BE2C (cell line): ENCODE results near the gene LRP1.
A peak's percentile ranks its signal among the peaks of the same experiment; 100 is the strongest.

Experiments used
- DNase-seq: peaks from one replicate; pipeline ENCODE4 v3.0.0-alpha.2; 2020
- H3K27me3 ChIP-seq: fragments of 250-450 bp; sonication (Bioruptor Pico); 2 replicates; pipeline ENCODE4 v1.5.1; 2020; ENCODE audit warnings: mild to moderate bottlenecking
- H3K36me3 ChIP-seq: fragments of 250-450 bp; sonication (Bioruptor Pico); 2 replicates; pipeline ENCODE4 v1.5.1; 2020; ENCODE audit warnings: mild to moderate bottlenecking
- H3K4me1 ChIP-seq: fragments of 250-450 bp; sonication (Bioruptor Pico); 2 replicates; pipeline ENCODE4 v1.5.1; 2020
- H3K4me3 ChIP-seq: 2 replicates; pipeline ENCODE4 v1.5.1; 2011; ENCODE audit warnings: low read depth, low read length
- H3K9me3 ChIP-seq: fragments of 250-450 bp; sonication (Bioruptor Pico); 2 replicates; pipeline ENCODE4 v1.5.1; 2020
- TF ChIP-seq, protein P1 (sequence below): IDR thresholded peaks from 2 replicates; pipeline ENCODE4 v1.5.1; 2012; ENCODE audit warnings: mild to moderate bottlenecking, low read depth, low read length

LRP1 gene

DNA sequence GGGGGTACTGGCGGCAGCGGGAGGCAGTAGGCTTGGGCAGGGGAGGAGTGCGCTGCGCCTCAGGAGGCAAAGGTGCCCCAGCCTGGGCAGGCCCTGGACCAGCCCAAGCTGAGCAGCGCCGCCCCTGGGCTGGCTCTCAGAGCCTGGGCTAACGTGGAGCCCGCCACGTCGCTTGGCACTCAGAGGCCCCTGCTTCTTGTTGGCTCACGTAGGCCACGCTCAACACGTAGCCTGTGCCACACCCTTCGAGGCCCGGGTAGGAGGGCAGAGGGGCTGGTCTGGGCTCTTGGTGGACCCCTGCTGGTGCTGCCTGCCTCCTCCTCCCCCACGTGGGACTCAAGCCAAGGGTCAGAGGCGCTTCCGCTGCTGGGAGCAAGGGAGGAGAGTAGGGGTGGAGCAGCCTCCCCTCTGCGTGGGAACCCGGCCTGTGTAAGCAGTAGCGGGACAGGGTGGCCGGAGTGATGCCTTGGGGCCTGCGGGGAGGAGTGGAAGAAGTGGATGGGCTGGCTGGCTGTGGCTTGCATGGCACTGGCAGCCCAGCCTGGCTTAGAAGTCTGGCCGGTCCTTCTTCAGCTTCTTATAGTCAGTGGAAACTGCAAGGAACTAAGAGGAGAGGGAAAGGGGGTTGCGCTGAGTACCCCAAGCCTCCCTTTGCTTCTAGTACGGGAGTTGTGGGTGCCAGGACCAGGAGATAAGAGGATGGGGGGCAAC is 106.9 kb downstream of the LRP1 start:
- DNase-seq = peak; percentile 79
- peaks cover 37% of the 10 kb centered on the region for H3K36me3 ChIP-seq
- TF ChIP-seq, protein P1, sequence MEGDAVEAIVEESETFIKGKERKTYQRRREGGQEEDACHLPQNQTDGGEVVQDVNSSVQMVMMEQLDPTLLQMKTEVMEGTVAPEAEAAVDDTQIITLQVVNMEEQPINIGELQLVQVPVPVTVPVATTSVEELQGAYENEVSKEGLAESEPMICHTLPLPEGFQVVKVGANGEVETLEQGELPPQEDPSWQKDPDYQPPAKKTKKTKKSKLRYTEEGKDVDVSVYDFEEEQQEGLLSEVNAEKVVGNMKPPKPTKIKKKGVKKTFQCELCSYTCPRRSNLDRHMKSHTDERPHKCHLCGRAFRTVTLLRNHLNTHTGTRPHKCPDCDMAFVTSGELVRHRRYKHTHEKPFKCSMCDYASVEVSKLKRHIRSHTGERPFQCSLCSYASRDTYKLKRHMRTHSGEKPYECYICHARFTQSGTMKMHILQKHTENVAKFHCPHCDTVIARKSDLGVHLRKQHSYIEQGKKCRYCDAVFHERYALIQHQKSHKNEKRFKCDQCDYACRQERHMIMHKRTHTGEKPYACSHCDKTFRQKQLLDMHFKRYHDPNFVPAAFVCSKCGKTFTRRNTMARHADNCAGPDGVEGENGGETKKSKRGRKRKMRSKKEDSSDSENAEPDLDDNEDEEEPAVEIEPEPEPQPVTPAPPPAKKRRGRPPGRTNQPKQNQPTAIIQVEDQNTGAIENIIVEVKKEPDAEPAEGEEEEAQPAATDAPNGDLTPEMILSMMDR = peak; percentile 42
- H3K4me3 ChIP-seq = peak overlapping the region; percentile 45
- peaks cover 23% of the 10 kb centered on the region for H3K4me1 ChIP-seq
- peaks cover 52% of the 10 kb centered on the region for H3K27me3 ChIP-seq
- no peaks in the 10 kb centered on the region for H3K9me3 ChIP-seq

- Histone ChIP-seq H3K4me3 (peak overlapping the region; percentile 45), H3K36me3 (peaks cover 37% of the 10 kb centered on the region), H3K4me1 (peaks cover 26% of the 10 kb centered on the region), H3K9me3 (no peaks in the 10 kb centered on the region), H3K27me3 (peaks cover 58% of the 10 kb centered on the region)
- TF ChIP-seq, protein P1 = no peak
- DNase-seq = no peak
Measured at GRCh38 chr12:57235728-57236131, 107.4 kb downstream of the LRP1 start.

DNA sequence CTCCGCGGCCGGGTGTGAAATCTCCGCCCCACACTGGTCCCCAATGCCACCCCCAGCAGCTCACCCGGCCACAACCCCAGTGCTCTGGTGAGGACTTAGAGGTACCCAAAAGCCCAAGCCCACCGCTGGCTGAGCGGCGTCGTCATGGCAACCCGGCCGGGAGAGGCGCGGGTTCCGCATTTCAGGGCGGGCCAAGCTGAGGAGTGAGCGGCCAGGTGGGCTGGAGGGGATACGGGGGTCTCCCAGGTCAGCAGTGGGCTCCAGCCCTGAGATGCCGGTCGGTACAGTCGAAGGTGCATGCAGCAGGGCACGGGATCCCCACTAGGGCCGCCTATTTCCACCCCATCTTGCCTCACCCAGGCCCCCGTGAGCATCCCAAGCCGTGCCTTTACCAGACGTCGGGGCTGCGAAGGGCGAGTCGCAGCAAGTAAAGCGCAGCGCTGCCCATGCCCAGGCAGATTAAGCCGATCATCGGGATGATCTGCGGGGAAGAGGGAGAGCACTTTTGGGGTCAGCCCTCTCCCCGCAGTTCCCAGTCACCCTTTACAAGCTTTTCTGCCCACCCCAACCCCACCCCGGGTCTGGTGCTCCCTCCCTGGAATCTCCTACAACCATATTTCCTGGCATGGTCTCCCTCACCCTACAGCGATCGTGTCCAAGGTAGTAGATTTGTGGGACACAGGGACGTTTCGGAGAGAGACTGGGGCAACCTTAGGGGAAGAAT is 108.1 kb downstream of the LRP1 start:
- DNase-seq = no peak
- TF ChIP-seq, protein P1 = no peak
- Histone ChIP-seq H3K4me1 (peaks cover 32% of the 10 kb centered on the region), H3K4me3 (peak overlapping the region; percentile 45), H3K27me3 (peaks cover 64% of the 10 kb centered on the region), H3K36me3 (peaks cover 30% of the 10 kb centered on the region), H3K9me3 (no peaks in the 10 kb centered on the region)

DNA sequence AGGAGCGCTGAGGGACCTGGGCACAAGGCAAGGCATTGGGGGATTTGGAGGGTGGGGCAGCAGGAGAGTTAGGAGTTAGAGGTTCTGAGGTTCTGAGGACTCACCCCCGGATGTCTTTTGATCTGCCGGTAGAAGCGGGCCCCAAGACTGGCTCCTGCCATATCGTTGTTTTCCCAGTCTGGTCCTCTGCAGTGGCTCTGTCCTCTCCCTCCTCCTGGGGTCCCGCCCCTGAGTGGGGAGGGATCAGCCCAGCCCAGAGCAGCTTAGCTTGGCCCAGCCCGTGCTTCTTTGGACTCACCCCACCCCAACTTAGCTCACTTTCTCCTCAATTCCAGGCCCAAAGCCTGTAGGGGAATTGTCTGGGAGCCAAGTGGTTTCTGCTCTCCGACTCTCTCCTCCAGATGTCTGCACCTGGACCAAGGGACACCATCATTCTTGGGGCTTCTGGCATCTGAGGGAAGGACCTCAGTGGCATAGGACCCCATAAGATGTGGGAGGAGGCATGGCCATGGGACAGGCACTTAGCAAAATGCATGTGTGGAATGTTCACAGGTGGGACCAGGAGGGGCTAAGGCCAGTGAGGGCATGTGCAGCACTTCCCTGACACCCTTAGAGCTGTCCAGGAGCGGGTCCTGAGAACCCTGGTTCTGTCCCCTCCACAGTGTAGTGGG is 108.8 kb downstream of the LRP1 start:
- H3K4me3 ChIP-seq = peak overlapping the region; percentile 45
- H3K9me3 ChIP-seq = no peaks in the 10 kb centered on the region
- TF ChIP-seq, protein P1 = no peak
- H3K4me1 ChIP-seq = peaks cover 35% of the 10 kb centered on the region
- peaks cover 71% of the 10 kb centered on the region for H3K27me3 ChIP-seq
- no peak for DNase-seq
- peaks cover 23% of the 10 kb centered on the region for H3K36me3 ChIP-seq

DNA sequence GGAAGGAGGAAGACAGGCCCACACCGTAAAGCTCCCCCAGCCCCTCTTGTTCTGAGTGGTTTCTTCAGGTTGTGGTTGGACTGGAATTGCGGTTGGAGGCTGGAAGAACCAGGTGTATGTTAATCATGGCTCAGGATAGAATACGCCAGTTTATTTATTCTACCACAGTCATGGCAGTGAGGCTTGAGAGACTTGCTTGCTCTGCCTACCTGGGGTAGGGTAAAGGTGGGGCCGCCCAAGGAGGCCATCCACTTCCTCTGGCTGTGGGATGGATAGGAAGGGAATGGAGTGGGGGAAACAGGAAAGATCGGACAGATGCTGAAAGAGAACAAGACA is 109.3 kb downstream of the LRP1 start:
- DNase-seq = no peak
- Histone ChIP-seq H3K36me3 (peaks cover 18% of the 10 kb centered on the region), H3K27me3 (peaks cover 76% of the 10 kb centered on the region), H3K4me1 (peaks cover 35% of the 10 kb centered on the region), H3K4me3 (no peak overlapping the region), H3K9me3 (no peaks in the 10 kb centered on the region)
- TF ChIP-seq, protein P1 = no peak
